A549 (cell line): ENCODE data around the gene CSRNP2.
"Not testable (repeated sequence)": the region's sequence is repeated elsewhere in the genome, so short reads cannot be mapped to it uniquely, and the experiment has no call there.

Experiments used
- CTCF ChIP-seq: fragments of >200 bp; sonication (Bioruptor Twin); formaldehyde crosslinking; IDR thresholded peaks from 3 replicates; pipeline ENCODE4 v1.5.1; 2016
- JUN ChIP-seq, 2 experiments: fragments of >200 bp; sonication (Bioruptor Twin); formaldehyde crosslinking; IDR thresholded peaks; 2 replicates in 1 of 2; 3 replicates in 1 of 2; pipeline ENCODE4 v1.6.1; 2016 to 2017
- NR3C1 ChIP-seq: fragments of >200 bp; sonication (Bioruptor Twin); formaldehyde crosslinking; IDR thresholded peaks from 3 replicates; pipeline ENCODE4 v1.6.1; 2017

- TF ChIP-seq CTCF; NR3C1; JUN (IDR thresholded peaks at IDR 0.05): not testable (repeated sequence)
Measured at GRCh38 chr12:51078346-51078745, 5.0 kb downstream of the CSRNP2 start.
